A673 (cell line): ENCODE data around the gene MOCS3.

Experiments
- CTCF ChIP-seq: fragments of 300-800, 200-600 bp; sonication (generic); conservative IDR thresholded peaks from 2 replicates; pipeline ENCODE4 v1.5.1; 2017; ENCODE audit warnings: low read depth, mild to moderate bottlenecking, antibody characterized with exemption, low read length, moderate library complexity, mixed read lengths
- EZH2 ChIP-seq: fragments of 200-600 bp; sonication (generic); IDR thresholded peaks from 2 replicates; pipeline ENCODE4 v1.6.1; 2017; ENCODE audit warnings: borderline replicate concordance, low read depth, mild to moderate bottlenecking, mixed read lengths, antibody characterized with exemption, low read length; ENCODE audit not compliant: poor library complexity, severe bottlenecking

- TF ChIP-seq CTCF (peak; percentile 93), EZH2 (no peak)
Observed at GRCh38 chr20:50992733-50993457, 34.3 kb downstream of the MOCS3 start.
